HG02588 (cell line): ENCODE results near the gene SHISAL2A.
"Not testable (repeated sequence)": the region's sequence is repeated elsewhere in the genome, so short reads cannot be mapped to it uniquely, and the experiment has no call there.

Experiments used
- ATAC-seq: cut with Tn5 transposase; IDR thresholded peaks from one replicate; pipeline ENCODE4 v1.9.1; 2021; ENCODE audit warnings: mild to moderate bottlenecking, moderate library complexity; ENCODE audit not compliant: unreplicated experiment

Gene SHISAL2A

DNA sequence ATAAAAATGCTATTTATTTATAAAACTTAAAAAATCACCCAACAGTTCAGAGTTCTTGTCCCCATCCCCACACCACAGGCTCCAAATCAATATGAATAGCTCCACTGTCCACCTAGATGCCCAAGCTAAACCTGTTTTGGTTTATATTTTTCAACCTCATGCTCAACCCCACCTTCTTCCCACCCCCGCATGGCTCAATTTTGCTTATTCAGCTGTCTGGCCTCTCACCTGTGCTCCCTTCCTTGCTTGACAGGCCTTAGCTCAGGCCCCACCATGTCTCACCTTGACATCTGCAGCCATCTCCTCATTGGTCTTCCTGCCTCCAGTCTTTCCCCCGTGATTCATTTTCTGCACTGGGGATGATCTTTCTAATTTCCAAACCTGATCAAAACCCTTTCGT is 47.4 kb downstream of the SHISAL2A start:
- no peak for ATAC-seq

DNA sequence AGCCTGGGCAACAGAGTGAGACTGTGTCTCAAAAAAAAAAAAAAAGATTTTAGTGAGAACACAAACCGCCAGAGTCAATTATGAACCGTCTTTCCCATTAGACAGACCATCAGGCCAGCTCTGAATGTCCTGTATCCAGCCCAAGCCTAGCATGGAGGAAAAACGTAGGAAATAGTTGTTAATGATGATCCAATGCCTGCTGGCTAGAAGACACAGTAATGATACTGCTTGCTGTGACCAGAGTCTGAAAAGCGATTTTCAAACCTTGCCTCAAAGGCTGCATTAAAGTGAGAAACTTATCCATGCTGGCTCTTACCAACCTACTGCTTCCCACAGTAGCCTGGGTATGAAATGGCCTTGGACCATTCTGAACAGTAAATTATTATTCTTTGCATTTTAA is 48.2 kb downstream of the SHISAL2A start:
- no peak for ATAC-seq

DNA sequence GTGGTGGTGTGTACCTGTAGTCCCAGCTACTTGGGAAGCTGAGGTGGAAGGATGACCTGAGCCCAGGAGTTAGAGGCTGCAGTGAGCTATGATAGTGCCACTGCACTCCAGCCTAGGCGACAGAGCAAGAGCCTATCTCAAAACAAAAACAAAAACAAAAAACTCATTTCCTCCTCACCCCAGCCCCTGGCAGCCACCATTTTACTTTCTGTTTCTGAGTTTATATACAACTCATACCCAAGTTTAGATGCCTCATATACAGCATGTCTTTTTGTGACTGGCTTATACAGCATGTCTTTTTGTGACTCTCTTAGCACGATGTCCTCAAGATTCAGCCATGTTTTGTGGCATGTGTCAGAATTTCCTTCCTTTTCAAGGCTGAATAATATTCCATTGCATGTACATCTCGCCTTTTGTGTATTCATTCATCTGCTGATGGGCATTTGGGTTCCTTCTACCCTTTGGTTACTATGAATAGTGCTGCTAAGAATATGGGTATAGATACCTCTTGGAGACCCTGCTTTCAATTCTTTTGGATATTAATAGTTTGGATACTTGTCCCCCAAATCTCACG is 50.5 kb downstream of the SHISAL2A start:
- no peak for ATAC-seq

DNA sequence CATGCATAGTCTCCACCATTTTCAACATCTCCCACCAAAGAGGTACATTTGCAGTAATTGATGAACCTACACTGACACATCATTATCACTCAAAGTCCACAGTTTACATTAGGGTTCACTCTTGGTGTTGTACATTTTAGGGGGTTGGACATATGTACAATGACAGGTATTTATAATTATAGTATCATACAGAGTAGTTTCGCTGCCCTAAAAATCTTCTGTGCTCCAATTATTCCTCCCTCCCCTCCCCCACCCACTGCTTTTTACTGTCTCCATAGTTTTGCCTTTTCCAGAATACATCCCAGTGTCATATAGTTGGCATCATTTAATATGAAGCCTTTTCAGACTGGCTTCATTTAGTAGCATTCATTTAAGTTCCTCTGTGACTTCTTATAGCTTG is 51.6 kb downstream of the SHISAL2A start:
- no peak for ATAC-seq

DNA sequence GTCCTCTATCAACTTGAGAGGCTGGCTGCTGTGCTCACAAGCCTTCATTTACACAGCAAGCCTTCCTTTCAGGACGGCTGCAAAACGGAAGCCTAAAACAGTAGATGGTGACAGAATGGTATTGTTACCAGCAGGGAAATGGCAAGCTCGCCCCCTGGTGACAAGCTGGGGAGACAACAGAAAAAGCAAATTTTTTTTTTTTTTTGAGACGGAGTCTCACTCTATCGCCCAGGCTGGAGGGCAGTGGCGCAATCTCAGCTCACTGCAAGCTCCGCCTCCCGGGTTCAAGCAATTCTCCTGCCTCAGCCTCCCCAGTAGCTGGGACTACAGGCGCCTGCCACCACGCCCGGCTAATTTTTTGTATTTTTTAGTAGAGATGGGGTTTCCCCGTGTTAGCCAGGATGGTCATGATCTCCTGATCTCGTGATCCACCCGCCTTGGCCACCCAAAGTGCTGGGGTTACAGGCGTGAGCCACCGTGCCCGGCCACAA is 53.3 kb downstream of the SHISAL2A start:
- not testable (repeated sequence) for ATAC-seq

DNA sequence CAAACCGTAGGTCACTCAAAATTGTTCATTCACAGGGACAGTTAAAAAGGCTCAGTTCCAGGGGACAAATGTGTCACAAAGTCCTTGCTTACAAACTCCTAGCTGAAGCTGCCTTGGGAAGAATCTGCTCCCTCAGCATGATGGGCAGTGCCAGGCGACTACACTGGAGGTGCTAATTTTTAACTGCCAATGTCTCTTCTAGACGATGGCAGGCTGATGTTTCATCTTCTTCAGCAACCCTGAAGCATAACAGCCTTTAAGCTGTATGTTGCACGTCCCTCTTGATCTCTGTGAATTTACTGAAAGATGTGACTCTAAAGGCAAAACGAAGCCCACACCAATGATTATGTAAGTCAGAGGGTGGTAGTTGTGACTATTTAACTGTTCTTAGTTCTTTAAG is 53.9 kb downstream of the SHISAL2A start:
- no peak for ATAC-seq

DNA sequence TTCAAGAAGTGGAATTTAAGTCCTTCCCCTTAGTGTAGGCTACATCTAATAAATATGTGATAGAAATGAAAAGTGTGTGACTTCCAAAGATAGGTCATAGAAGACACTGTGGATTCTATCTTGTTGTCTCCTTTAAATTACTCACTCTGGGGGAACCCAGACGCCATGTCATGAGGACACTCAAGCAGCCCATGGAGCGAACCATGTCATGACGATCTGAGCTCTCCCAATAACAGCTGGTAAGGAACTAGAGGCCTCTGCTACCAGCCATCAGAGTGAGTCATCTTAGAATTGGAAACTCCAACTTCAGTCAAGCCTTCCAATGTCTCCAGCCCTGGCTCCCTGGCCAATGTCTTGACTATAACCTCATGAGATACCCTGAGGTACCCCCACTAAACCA is 58.9 kb downstream of the SHISAL2A start:
- ATAC-seq = no peak

DNA sequence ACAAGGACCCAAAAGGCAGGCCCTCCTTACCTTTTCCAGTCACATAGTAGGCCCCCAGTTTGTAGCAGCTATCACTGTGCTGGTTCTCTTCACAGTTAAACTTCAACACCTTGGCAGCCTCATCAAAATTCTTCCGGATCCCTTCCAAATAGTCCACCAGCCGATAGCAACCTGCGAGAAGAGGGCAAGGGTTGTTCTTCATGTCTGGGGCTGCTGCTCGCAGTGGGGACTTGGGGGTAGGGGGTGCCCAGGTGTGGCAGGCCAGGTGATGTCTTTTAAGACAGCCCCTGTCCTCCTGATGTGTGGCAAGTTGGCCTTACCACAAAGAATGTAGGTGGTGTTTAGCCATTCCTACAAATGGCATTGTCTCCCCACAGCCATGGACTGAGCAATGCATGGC is 59.7 kb downstream of the SHISAL2A start:
- no peak for ATAC-seq

DNA sequence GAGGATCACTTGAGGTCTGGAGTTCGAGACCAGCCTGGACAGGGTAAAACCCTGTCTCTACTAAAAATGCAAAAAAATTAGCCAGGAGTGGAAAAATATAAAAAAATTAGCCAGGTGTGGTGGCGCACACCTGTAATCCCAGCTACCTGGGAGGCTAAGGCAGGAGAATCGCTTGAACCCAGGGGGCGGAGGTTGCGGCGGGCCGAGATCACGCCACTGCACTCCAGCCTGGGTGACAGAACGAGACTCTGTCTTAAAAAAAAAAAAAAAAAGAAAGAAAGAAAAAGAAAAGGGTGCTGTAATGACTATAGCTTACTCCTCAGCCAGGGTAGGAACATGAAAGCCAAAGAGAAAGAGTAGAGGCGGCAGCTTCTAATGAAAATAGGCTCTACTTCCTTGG is 60.4 kb downstream of the SHISAL2A start:
- ATAC-seq = not testable (repeated sequence)

DNA sequence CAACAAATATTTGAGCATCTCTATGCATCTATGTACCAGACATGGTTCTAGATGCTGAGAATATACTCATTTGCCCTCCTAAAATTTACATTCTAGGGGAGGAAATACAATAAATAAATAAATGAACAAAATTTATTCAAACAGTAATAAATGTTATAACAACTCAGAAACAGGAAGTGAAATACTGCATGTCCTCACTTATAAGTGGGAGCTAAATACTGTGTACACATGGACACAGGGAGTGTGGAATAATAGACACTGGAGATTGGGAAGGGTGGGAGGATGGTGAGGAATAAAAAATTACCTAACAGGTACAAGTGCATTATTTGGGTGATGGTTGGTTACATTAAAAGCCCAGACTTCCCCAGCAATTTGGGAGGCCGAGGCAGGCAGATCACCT is 60.9 kb downstream of the SHISAL2A start:
- no peak for ATAC-seq

DNA sequence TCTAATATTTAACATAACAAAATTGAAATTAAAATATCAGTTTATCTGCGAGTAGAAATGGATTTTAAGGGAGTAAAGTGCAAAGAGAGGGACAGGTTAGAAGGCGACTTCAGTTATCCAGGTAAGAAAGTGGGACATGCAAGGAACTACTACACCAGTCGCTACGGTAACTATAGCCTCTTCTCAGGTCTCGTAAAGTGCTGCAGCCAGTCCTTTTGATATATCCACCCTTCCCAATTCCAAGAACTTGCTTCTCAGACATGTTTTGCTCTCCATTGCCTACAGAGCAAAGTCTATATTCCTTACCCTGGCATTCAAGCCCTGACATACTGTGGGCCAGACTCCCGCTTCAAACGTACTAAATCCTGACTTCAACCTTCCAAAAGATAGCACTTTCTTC is 62.7 kb downstream of the SHISAL2A start:
- no peak for ATAC-seq

DNA sequence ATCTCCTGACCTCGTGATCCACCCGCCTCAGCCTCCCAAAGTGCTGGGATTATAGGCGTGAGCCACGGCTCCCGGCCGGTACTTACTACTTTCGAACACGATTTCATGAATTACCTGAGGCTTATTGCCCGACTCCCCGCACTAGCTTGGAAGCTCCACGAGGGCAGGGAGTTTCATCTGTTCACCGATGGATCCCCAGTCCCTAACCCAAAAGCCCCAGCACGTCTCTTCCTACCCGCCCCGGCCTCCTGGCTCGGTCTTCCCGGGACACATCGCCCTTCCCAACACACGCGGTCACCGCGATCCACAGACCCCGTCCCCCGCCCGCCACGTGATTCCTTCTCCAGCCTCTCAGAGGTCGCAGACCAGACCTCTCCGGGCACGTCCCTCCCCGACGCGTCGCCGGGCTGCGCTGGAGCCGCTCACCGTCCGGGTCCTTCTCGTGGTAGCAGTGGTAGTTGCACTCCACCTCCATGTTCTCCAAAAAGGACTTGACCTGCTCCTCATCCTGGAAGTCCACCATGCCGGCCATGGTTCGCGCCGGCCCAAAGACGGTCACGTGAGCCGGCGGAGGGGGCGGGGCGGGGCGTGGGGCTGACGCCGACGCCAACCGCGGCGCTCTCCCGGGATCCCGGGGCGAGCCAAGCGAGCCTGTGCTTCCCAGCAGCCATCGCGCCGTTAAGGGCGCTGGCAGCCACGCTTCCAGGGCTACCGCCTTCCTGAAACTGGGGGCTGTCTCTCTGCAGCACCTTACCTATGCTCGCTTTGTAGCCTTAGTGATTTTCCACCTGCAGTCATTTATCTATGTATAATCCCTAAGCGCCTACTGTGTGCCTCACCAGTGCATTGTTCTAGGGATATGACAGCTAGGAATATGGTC is 65.1 kb downstream of the SHISAL2A start, which contains the start of gene COA7:
Gene COA7 (minus strand): TSS at position 553 of the 880 bp plus-strand sequence. CDS start 21 bp downstream, at position 532.
- ATAC-seq = peak; percentile 39

DNA sequence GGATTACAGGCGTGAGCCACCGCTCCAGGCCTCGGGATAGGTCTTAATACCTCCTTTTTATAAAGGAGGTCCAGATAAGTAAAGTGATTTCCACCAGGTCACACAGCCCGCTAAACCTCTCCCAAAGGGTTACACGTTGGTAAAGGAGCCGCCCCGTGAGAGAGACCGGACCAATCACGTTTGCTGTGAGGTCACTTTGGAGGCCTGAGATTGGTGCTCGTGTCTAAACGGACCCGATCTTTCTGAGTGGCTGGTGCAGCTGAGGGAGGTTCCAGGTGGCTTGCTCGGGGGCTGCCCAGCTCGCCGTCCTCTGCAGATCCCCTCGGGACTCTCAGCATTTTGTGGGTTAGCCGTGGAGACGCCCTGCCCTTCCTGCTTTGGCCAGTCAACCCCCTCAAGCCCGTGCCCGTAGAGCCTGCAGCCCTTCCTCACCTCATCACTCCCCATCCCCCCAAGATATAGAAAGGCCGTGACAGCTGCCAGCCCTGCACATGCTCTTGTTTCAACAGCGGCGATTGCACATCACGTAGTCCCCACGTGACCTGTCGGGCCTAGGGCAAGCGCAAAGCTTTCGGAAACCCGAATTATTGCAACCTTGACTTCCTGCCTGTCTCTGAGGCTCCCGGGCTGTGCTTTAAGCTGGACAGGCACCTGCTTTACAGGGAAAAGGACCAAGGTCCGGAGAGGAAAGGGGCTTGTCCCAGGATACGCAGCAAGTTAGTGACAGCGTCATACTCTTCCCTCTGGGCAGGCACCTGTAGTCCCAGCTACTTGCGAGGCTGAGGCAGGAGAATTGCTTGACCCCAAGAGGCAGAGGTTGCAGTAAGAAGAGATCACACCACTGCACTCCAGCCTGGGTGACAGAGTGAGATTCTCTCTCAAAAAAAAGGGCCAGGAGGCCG is 70.2 kb downstream of the SHISAL2A start:
- ATAC-seq = peak; percentile 90

DNA sequence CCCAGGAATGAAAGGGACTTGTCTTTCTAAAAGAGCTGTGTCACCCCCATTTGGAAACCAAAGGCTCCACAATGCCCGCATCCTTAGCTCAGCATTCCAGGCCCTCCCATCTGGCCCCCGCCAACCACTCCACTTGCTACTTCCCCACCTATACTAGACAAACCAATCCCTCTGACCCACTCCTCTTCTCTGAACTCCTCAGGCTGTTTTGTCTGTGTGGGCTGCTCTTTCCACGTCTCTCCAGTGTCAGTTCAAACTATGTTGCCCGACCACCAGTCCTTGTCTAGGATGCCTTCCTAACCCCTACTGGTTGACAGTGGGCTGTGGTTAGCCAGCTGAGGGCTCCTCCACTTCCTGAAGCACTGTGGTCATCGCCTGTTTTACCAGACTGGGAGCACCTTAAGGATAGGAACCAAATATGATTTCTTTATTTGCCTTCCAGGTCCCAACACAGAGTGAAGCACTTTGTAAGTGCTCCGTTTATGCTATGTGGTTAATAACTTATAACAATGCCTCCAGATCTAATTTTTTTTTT is 73.2 kb downstream of the SHISAL2A start:
- no peak for ATAC-seq
